DOHH2 (cell line): ENCODE measurements around the gene SMPD2.

Experiments
- H3F3A ChIP-seq: fragments of 200-600 bp; sonication (generic), shearing (Covaris generic); 2 replicates; pipeline ENCODE4 v1.6.0; 2016; ENCODE audit warnings: antibody characterized with exemption, mild to moderate bottlenecking; ENCODE audit not compliant: control insufficient read depth, insufficient read depth
- H3K27ac ChIP-seq: fragments of 200-600 bp; sonication (generic); 2 replicates; pipeline ENCODE4 v1.5.1; 2014; ENCODE audit warnings: low read depth, mild to moderate bottlenecking, low read length, moderate library complexity
- H3K27me3 ChIP-seq: fragments of 200-600 bp; sonication (generic); 2 replicates; pipeline ENCODE4 v1.6.1; 2014; ENCODE audit warnings: mild to moderate bottlenecking, low read length, mixed read lengths; ENCODE audit not compliant: control insufficient read depth
- H3K36me3 ChIP-seq: fragments of 200-600 bp; sonication (generic); 2 replicates; pipeline ENCODE4 v1.6.1; 2014; ENCODE audit warnings: mild to moderate bottlenecking, low read length, moderate library complexity, mixed read lengths; ENCODE audit not compliant: control insufficient read depth
- H3K4me1 ChIP-seq: fragments of 200-600 bp; sonication (generic); 2 replicates; pipeline ENCODE4 v1.6.1; 2014; ENCODE audit warnings: mild to moderate bottlenecking, low read length, mixed read lengths; ENCODE audit not compliant: control insufficient read depth
- H3K4me2 ChIP-seq: fragments of 200-600 bp; sonication (generic); 2 replicates; pipeline ENCODE4 v1.6.0; 2014; ENCODE audit warnings: mild to moderate bottlenecking, low read length, moderate library complexity
- H3K4me3 ChIP-seq: fragments of 200-600 bp; sonication (generic); 2 replicates; pipeline ENCODE4 v1.5.1; 2014; ENCODE audit warnings: mild to moderate bottlenecking, low read length, mixed read lengths
- H3K79me2 ChIP-seq: fragments of 200-600 bp; sonication (generic); 2 replicates; pipeline ENCODE4 v1.6.1; 2014; ENCODE audit warnings: mild to moderate bottlenecking, low read length, mixed read lengths; ENCODE audit not compliant: control insufficient read depth
- H3K9me2 ChIP-seq: fragments of 200-600 bp; sonication (generic); replicated peaks from 2 replicates; pipeline ENCODE4 v1.6.1; 2014; ENCODE audit warnings: mild to moderate bottlenecking, low read length, mixed read lengths; ENCODE audit not compliant: control insufficient read depth
- H3K9me3 ChIP-seq: fragments of 200-600 bp; sonication (generic); 2 replicates; pipeline ENCODE4 v1.6.1; 2014; ENCODE audit warnings: antibody characterized with exemption, low read length, mixed read lengths; ENCODE audit not compliant: control insufficient read depth, insufficient read depth
- H4K20me1 ChIP-seq: fragments of 200-600 bp; sonication (generic); 2 replicates; pipeline ENCODE4 v1.6.0; 2014; ENCODE audit warnings: low read depth, mild to moderate bottlenecking, antibody characterized with exemption, low read length, moderate library complexity; ENCODE audit not compliant: control insufficient read depth, insufficient read depth
- EZH2phosphoT487 ChIP-seq: fragments of 200-600 bp; sonication (generic); IDR thresholded peaks from 2 replicates; pipeline ENCODE4 v1.6.1; 2017; ENCODE audit warnings: borderline replicate concordance, mild to moderate bottlenecking, antibody characterized with exemption, low read length, moderate library complexity, mixed read lengths
- TF ChIP-seq, protein P1 (sequence below): fragments of 200-600 bp; sonication (generic); IDR thresholded peaks from one replicate; pipeline ENCODE4 v1.5.1; 2014; ENCODE audit warnings: antibody characterized with exemption, mild to moderate bottlenecking, low read depth, low read length; ENCODE audit not compliant: poor library complexity, severe bottlenecking

The SMPD2 gene

DNA sequence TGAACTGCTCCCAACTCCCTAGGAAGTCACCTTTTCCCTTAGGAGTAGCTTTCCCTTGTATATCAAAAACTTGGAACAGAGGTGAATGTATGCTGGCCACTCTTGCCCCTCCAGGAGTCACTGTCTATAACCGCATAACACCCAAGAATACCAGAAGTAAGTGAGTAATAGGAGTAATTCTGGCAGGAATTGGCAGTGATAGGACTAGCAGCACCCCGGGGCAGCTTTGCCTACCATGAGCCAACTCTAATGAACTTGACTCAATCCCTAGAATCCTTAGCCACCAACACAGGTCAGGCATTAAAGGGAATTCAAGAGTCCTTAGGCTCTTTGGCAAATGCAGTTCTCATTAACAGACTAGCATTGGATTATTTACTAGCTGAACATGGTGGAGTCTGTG lies 29.5 kb upstream of the SMPD2 start:
- no peaks in the 10 kb centered on the region for H3K9me2 ChIP-seq
- H3K4me2 ChIP-seq: no peak overlapping the region
- TF ChIP-seq, protein P1, sequence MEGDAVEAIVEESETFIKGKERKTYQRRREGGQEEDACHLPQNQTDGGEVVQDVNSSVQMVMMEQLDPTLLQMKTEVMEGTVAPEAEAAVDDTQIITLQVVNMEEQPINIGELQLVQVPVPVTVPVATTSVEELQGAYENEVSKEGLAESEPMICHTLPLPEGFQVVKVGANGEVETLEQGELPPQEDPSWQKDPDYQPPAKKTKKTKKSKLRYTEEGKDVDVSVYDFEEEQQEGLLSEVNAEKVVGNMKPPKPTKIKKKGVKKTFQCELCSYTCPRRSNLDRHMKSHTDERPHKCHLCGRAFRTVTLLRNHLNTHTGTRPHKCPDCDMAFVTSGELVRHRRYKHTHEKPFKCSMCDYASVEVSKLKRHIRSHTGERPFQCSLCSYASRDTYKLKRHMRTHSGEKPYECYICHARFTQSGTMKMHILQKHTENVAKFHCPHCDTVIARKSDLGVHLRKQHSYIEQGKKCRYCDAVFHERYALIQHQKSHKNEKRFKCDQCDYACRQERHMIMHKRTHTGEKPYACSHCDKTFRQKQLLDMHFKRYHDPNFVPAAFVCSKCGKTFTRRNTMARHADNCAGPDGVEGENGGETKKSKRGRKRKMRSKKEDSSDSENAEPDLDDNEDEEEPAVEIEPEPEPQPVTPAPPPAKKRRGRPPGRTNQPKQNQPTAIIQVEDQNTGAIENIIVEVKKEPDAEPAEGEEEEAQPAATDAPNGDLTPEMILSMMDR: no peak
- TF ChIP-seq EZH2phosphoT487: no peak
- no peaks in the 10 kb centered on the region for H4K20me1 ChIP-seq
- H3K4me3 ChIP-seq: no peak overlapping the region
- H3K27me3 ChIP-seq: peaks cover 11% of the 10 kb centered on the region
- no peaks in the 10 kb centered on the region for H3K79me2 ChIP-seq
- H3K4me1 ChIP-seq: no peaks in the 10 kb centered on the region
- H3K27ac ChIP-seq: no peak overlapping the region
- no peaks in the 10 kb centered on the region for H3K36me3 ChIP-seq
- H3F3A ChIP-seq: no peaks in the 10 kb centered on the region
- no peaks in the 10 kb centered on the region for H3K9me3 ChIP-seq

DNA sequence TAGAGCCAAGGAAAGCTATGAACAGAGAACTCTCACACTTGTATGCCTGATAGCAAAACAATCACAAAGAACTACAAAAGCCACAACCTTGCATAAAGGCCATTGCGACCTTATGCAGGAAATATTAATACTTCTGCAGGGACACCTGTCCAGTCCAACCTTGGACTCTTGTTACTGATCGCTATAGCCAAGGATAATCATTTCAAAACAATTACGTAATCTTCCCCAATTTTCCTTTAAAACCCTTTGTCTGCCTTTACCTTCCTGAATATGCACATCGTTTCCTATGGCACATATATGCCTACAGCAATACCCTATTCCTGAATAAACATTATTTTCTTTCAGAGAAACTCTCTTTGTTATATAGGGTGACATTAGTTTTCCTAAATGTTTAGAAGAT lies 22.9 kb upstream of the SMPD2 start:
- no peak for TF ChIP-seq EZH2phosphoT487
- TF ChIP-seq, protein P1: no peak
- H3K9me2 ChIP-seq: no peaks in the 10 kb centered on the region
- H4K20me1 ChIP-seq: no peaks in the 10 kb centered on the region
- no peaks in the 10 kb centered on the region for H3K36me3 ChIP-seq
- no peak overlapping the region for H3K4me3 ChIP-seq
- 0 out of 2 replicates have a peak, but pooled peaks cover 2% of the 10 kb centered on the region for H3K27me3 ChIP-seq
- H3K27ac ChIP-seq: no peak overlapping the region
- no peaks in the 10 kb centered on the region for H3K79me2 ChIP-seq
- H3F3A ChIP-seq: no peaks in the 10 kb centered on the region
- no peak overlapping the region for H3K4me2 ChIP-seq
- H3K4me1 ChIP-seq: no peaks in the 10 kb centered on the region
- H3K9me3 ChIP-seq: no peaks in the 10 kb centered on the region

DNA sequence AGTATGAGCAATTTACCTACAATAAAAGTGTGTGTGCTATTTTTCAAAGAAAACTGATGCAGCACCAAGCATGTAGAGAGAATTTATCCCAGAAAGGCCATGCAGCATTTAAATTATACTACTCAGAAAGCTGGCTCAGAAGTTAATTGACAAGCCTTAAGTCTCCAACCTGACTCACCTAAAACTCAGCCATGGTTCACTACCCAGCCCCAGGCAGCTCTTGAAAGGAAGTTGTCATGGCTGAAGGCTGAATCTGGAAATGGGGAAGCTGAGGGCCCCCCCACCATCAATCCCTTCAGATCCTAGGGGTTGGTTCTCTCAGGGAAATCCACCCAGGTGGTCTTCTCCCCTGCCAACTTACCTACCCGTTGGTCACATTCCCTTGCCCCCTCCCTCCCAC lies 19.8 kb upstream of the SMPD2 start:
- no peaks in the 10 kb centered on the region for H3K36me3 ChIP-seq

More for the DNA sequence above, 19.8 kb upstream of the SMPD2 start:
- Histone ChIP-seq H3K4me3 (no peak overlapping the region), H3K27me3 (0 out of 2 replicates have a peak, but pooled peaks cover 2% of the 10 kb centered on the region), H3K9me2 (no peaks in the 10 kb centered on the region), H3K9me3 (no peaks in the 10 kb centered on the region), H4K20me1 (no peaks in the 10 kb centered on the region), H3K27ac (no peak overlapping the region), H3F3A (no peaks in the 10 kb centered on the region), H3K4me1 (no peaks in the 10 kb centered on the region; the same call in 1 of the 2 replicates), H3K79me2 (no peaks in the 10 kb centered on the region), H3K4me2 (no peak overlapping the region)
- TF ChIP-seq EZH2phosphoT487: no peak
- TF ChIP-seq, protein P1: no peak
